Measurements from ENCODE around the gene MIB2.
"Not testable (repeated sequence)": the region's sequence is repeated elsewhere in the genome, so short reads cannot be mapped to it uniquely, and the experiment has no call there.

GRCh38 chr1:1638528-1638927, 23.2 kb downstream of the MIB2 start:
- not testable (repeated sequence) for TF ChIP-seq POLR2A (IDR thresholded peaks at IDR 0.05)
- TF ChIP-seq, protein P1, sequence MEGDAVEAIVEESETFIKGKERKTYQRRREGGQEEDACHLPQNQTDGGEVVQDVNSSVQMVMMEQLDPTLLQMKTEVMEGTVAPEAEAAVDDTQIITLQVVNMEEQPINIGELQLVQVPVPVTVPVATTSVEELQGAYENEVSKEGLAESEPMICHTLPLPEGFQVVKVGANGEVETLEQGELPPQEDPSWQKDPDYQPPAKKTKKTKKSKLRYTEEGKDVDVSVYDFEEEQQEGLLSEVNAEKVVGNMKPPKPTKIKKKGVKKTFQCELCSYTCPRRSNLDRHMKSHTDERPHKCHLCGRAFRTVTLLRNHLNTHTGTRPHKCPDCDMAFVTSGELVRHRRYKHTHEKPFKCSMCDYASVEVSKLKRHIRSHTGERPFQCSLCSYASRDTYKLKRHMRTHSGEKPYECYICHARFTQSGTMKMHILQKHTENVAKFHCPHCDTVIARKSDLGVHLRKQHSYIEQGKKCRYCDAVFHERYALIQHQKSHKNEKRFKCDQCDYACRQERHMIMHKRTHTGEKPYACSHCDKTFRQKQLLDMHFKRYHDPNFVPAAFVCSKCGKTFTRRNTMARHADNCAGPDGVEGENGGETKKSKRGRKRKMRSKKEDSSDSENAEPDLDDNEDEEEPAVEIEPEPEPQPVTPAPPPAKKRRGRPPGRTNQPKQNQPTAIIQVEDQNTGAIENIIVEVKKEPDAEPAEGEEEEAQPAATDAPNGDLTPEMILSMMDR (IDR thresholded peaks at IDR 0.05), result not testable (repeated sequence)
